Lower lobe of right lung (tissue), 2 donors: ENCODE data around the gene HACD1. TPM values are rescaled to one million over a fixed set of nuclear protein-coding genes. Genes with fewer than 3 reads are reported as not detected.
A peak's percentile ranks its signal among the peaks of the same experiment; 100 is the strongest.
"Not testable (repeated sequence)": the region's sequence is repeated elsewhere in the genome, so short reads cannot be mapped to it uniquely, and the experiment has no call there.

Experiments used
- ATAC-seq, 2 donors: fragments of 200-7000 bp; cut with Tn5 transposase; one replicate each; pipeline ENCODE4 v1.9.1; 2020 to 2022; ENCODE audit warnings: mild to moderate bottlenecking in 2 of 2, moderate library complexity in 2 of 2
- DNase-seq: peaks from one replicate; pipeline ENCODE4 v3.0.0-alpha.2; 2020
- H3K27ac ChIP-seq: fragments of 200-600 bp; one replicate; pipeline ENCODE4 v1.8.0; 2022
- H3K27me3 ChIP-seq: fragments of 200-600 bp; one replicate; pipeline ENCODE4 v1.8.0; 2022; ENCODE audit warnings: low read depth
- H3K36me3 ChIP-seq: fragments of 200-600 bp; one replicate; pipeline ENCODE4 v1.8.0; 2022; ENCODE audit warnings: mild to moderate bottlenecking
- H3K4me1 ChIP-seq: fragments of 200-600 bp; one replicate; pipeline ENCODE4 v1.8.0; 2022
- H3K4me3 ChIP-seq: fragments of 200-600 bp; one replicate; pipeline ENCODE4 v1.8.0; 2022; ENCODE audit warnings: mild to moderate bottlenecking
- H3K9me3 ChIP-seq: fragments of 200-600 bp; one replicate; pipeline ENCODE4 v1.8.0; 2022
- CTCF ChIP-seq: fragments of 200-600 bp; IDR thresholded peaks from one replicate; pipeline ENCODE4 v1.8.0; 2022; ENCODE audit warnings: antibody characterized with exemption, mild to moderate bottlenecking
- intact Hi-C: fragments of 100-400 bp; cut with DNase I; formaldehyde crosslinking; loops from one replicate; pipeline ENCODE4 v1.11.0; 2022
- total RNA-seq: library from RNA; stranded (reverse); fragmentation: NEBNext Ultra II Directional; extraction: Animal tissue kit (Norgen Biotek cat#: 25700); gene quantifications from one replicate; pipeline ENCODE4 v1.2.1, GENCODE V29; 2021
- donor health status: DM: no; HTN: yes; CAD: no; lungs with severe emphysema.

Gene HACD1
- total RNA-seq, 1 donor from 2014 or later: 20.4 TPM

GRCh38 chr10:17590969-17591645 lies 26.1 kb downstream of the HACD1 start:
- Histone ChIP-seq H3K9me3 (no peaks in the 10 kb centered on the region), H3K4me1 (peaks cover 8% of the 10 kb centered on the region), H3K4me3 (no peak overlapping the region), H3K36me3 (no peaks in the 10 kb centered on the region), H3K27me3 (no peaks in the 10 kb centered on the region), H3K27ac (no peak overlapping the region)
- ATAC-seq (no peak), DNase-seq (no peak)
- no peak for TF ChIP-seq CTCF
- intact Hi-C loops: no loop called here

GRCh38 chr10:17589316-17589715 lies 27.9 kb downstream of the HACD1 start:
- H3K27me3 ChIP-seq, intact Hi-C loops, DNase-seq, H3K27ac ChIP-seq, H3K9me3 ChIP-seq, ATAC-seq, H3K36me3 ChIP-seq, H3K4me3 ChIP-seq: not testable (repeated sequence)
- H3K4me1 ChIP-seq: peaks cover 16% of the 10 kb centered on the region

DNA sequence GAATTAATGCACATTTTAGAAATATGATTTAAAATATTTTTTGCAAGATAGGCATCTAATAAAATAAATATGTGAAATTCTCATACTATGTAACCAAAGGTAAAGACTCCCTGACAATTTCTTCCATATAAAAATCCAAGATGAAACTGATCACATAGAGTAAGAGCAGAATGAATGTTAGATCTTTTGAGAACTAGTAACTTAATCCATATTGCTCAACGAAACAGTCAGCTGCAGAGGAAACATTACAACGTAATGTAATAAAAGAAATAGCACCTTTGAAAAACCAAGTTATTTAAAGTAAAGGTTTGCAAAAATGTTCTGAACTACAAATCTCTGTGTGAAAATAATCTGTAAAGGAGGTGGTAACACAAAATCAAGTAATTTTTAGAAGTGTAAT lies 28.8 kb downstream of the HACD1 start:
- intact Hi-C loops: no loop called here
- no peaks in the 10 kb centered on the region for H3K9me3 ChIP-seq
- TF ChIP-seq CTCF: no peak
- no peak overlapping the region for H3K4me3 ChIP-seq
- H3K36me3 ChIP-seq: no peaks in the 10 kb centered on the region
- DNase-seq (no peak), ATAC-seq (no peak)
- peaks cover 16% of the 10 kb centered on the region for H3K4me1 ChIP-seq
- H3K27me3 ChIP-seq: no peaks in the 10 kb centered on the region
- no peak overlapping the region for H3K27ac ChIP-seq

DNA sequence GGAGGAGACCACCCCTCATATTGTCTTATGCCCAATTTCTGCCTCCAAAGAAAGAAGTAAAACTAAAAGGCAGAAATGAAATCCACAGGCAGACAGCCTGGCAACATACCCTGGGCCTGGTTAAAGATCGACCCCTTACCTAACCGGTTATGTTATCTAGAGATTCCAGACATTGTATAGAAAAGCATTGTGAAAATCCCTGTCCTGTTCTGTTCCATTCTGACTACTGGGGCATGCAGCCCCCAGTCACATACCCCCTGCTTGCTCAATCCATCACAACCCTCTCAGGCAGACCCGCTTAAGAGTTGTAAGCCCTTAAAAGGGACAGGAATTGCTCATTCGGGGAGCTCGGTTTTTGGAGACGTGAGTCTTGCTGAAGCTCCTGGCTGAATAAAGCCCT lies 29.9 kb downstream of the HACD1 start:
- H3K4me3 ChIP-seq, ATAC-seq, H3K9me3 ChIP-seq, H3K27me3 ChIP-seq, DNase-seq, H3K27ac ChIP-seq, H3K36me3 ChIP-seq, intact Hi-C loops: not testable (repeated sequence)
- peaks cover 16% of the 10 kb centered on the region for H3K4me1 ChIP-seq

- Histone ChIP-seq H3K27ac (no peak overlapping the region), H3K4me1 (peaks cover 16% of the 10 kb centered on the region), H3K4me3 (no peak overlapping the region), H3K27me3 (no peaks in the 10 kb centered on the region), H3K36me3 (no peaks in the 10 kb centered on the region), H3K9me3 (no peaks in the 10 kb centered on the region)
- TF ChIP-seq CTCF: no peak
- DNase-seq: no peak
- intact Hi-C loops: no loop called here
- no peak for ATAC-seq
These were observed 30.3 kb downstream of the HACD1 start for GRCh38 chr10:17586821-17587234.

DNA sequence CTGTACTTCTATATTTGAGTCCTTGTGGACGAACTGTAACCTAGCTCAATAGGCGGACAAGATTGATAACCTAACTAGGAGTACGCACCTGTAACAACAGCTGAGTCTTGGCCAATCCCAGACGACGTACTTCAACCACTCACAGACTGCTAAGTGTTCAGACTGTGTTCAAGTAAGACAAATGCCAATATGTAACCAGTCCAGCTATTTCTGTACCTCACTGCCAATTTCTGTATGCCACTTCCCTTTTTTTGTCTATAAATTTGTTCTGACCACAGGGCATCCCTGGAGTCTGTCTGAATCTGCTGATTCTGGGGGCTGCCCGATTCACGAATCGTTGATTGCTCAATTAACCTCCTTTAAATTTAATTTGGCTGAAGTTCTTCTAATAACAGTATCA lies 32.2 kb downstream of the HACD1 start:
- no peak for DNase-seq
- Histone ChIP-seq H3K27me3 (no peaks in the 10 kb centered on the region), H3K4me3 (no peak overlapping the region), H3K36me3 (no peaks in the 10 kb centered on the region), H3K4me1 (peaks cover 16% of the 10 kb centered on the region), H3K27ac (no peak overlapping the region), H3K9me3 (no peaks in the 10 kb centered on the region)
- no peak for TF ChIP-seq CTCF
- peak; percentile 76 to 86 for ATAC-seq
- intact Hi-C loops: no loop called here
